K562 (cell line): ENCODE results near the gene OXSR1. TPM values are rescaled to one million over a fixed set of nuclear protein-coding genes. Genes with fewer than 3 reads are reported as not detected.

ENCODE experiments used
- DPF2 ChIP-seq: fragments of 450-650 bp; IDR thresholded peaks from 2 replicates; pipeline ENCODE4 v1.6.1; 2016
- ERF ChIP-seq: fragments of 450-650 bp; formaldehyde crosslinking; IDR thresholded peaks from 2 replicates; pipeline ENCODE4 v1.4.0; 2020; ENCODE audit warnings: mild to moderate bottlenecking, mixed read lengths
- FOXP1 ChIP-seq: sonication (generic); formaldehyde crosslinking; IDR thresholded peaks from 2 replicates; pipeline ENCODE4 v1.8.0; 2022; ENCODE audit warnings: mild to moderate bottlenecking, missing genetic modification reagents
- KDM4B ChIP-seq, 2 experiments: fragments of 450-650 bp in 1 of 2; sonication (generic) in 1 of 2; IDR thresholded peaks; 2 replicates each; pipeline ENCODE4 v1.6.1; 2016 to 2017; ENCODE audit warnings: borderline replicate concordance in 2 of 2, antibody characterized with exemption in 1 of 2, low read depth in 1 of 2, mild to moderate bottlenecking in 1 of 2
- MED1 ChIP-seq: sonication (generic); formaldehyde crosslinking; IDR thresholded peaks from 2 replicates; pipeline ENCODE4 v1.8.1; 2023; ENCODE audit warnings: missing genetic modification reagents, borderline replicate concordance
- MEF2A ChIP-seq: IDR thresholded peaks from 2 replicates; pipeline ENCODE4 v1.6.1; 2011; ENCODE audit warnings: low read depth, mild to moderate bottlenecking, low read length, moderate library complexity; ENCODE audit not compliant: control insufficient read depth
- MYC ChIP-seq, 2 experiments: fragments of 250-450 bp in 1 of 2; sonication (Bioruptor Pico) in 1 of 2; IDR thresholded peaks; 2 replicates each; pipeline versions ENCODE4 v1.5.1 to v1.6.1; 2012 to 2021; ENCODE audit warnings: low read depth in 2 of 2, borderline replicate concordance in 1 of 2, improper control_type of control experiment in 1 of 2, low read length in 1 of 2, mild to moderate bottlenecking in 1 of 2, moderate library complexity in 1 of 2
- NR2C2 ChIP-seq, 2 experiments: fragments of 200-800 bp in 1 of 2; sonication (Bioruptor generic) in 1 of 2; sonication (generic) in 1 of 2; formaldehyde crosslinking in 1 of 2; IDR thresholded peaks; 2 replicates each; pipeline versions ENCODE4 v1.6.1 to v1.8.0; 2016 to 2022; ENCODE audit warnings: mild to moderate bottlenecking in 1 of 2, missing compliant biosample characterization in 1 of 2, missing genetic modification characterization in 1 of 2, missing genetic modification reagents in 1 of 2
- RBM34 ChIP-seq: fragments of 200-400 bp; formaldehyde crosslinking; IDR thresholded peaks from 2 replicates; pipeline ENCODE4 v1.6.1; 2018; ENCODE audit warnings: low read length, borderline replicate concordance; ENCODE audit not compliant: insufficient read depth
- SAFB2 ChIP-seq: fragments of 200-400 bp; formaldehyde crosslinking; IDR thresholded peaks from 2 replicates; pipeline ENCODE4 v1.6.1; 2018; ENCODE audit warnings: borderline replicate concordance, low read length, low read depth, moderate library complexity; ENCODE audit not compliant: severe bottlenecking
- SNRNP70 ChIP-seq: fragments of 200-400 bp; formaldehyde crosslinking; optimal IDR thresholded peaks from 2 replicates; pipeline ENCODE3; 2017; ENCODE audit warnings: low read depth, low read length
- TGIF2 ChIP-seq: sonication (generic); formaldehyde crosslinking; IDR thresholded peaks from 2 replicates; pipeline ENCODE4 v1.8.1; 2022; ENCODE audit warnings: mild to moderate bottlenecking, missing genetic modification reagents, moderate library complexity
- TSC22D4 ChIP-seq: fragments of 450-650 bp; IDR thresholded peaks from 2 replicates; pipeline ENCODE4 v1.6.1; 2016; ENCODE audit warnings: missing genetic modification characterization, missing biosample characterization, control low read depth
- ZNF778 ChIP-seq: fragments of 450-650 bp; formaldehyde crosslinking; IDR thresholded peaks from 2 replicates; pipeline ENCODE4 v1.4.0; 2020; ENCODE audit warnings: mild to moderate bottlenecking, moderate library complexity
- ZNF830 ChIP-seq: fragments of 250-450 bp; sonication (Bioruptor Pico); IDR thresholded peaks from 2 replicates; pipeline ENCODE4 v1.5.0; 2021; ENCODE audit warnings: mild to moderate bottlenecking
- polyA plus RNA-seq, 8 experiments: library from polyadenylated mRNA; depleted of rRNA in 4 of 8; stranded (reverse) in 5 of 8; unstranded in 3 of 8; fragments of >200 nt; fragmentation: Nextera tagmentation in 2 of 8; fragmentation: Illumina TruSeq in 1 of 8; extraction: Ambion mirVana in 2 of 8; extraction: Trizol in 1 of 8; gene quantifications; 2 replicates each; pipeline versions ENCODE4 v1.2.1 to v1.2.3, GENCODE V29; 2011 to 2014; ENCODE audit warnings: inconsistent platforms in 1 of 8, missing spikeins in 1 of 8
- total RNA-seq, 7 experiments: library from RNA; depleted of rRNA in 6 of 7; stranded (reverse); fragments of >200 nt in 6 of 7; fragmentation: Illumina TruSeq in 2 of 7; extraction: Trizol in 2 of 7; gene quantifications; 2 replicates each; pipeline versions ENCODE4 v1.2.1 to v1.2.3, GENCODE V29; 2011 to 2021; ENCODE audit warnings: low replicate concordance in 1 of 7
- TF ChIP-seq, protein P1 (sequence below): fragments of 250-450 bp; sonication (Bioruptor Pico); IDR thresholded peaks from 2 replicates; pipeline ENCODE4 v1.4.0; 2020
- TF ChIP-seq, protein P2 (sequence below): sonication (generic); formaldehyde crosslinking; IDR thresholded peaks from 2 replicates; pipeline ENCODE4 v1.8.0; 2022; ENCODE audit warnings: mild to moderate bottlenecking, missing genetic modification reagents, borderline replicate concordance
- TF ChIP-seq, protein P3 (sequence below): fragments of 250-450 bp; sonication (Bioruptor Pico); IDR thresholded peaks from 2 replicates; pipeline ENCODE4 v1.8.0; 2021; ENCODE audit warnings: moderate library complexity, mild to moderate bottlenecking, inconsistent platforms
- TF ChIP-seq, protein P4 (sequence below): IDR thresholded peaks from 2 replicates; pipeline ENCODE4 v1.6.1; 2016; ENCODE audit warnings: missing genetic modification characterization, missing compliant biosample characterization

The OXSR1 gene
- total and polyA plus RNA-seq, 9 of the 15 experiments (the other 6 are each of a cell fraction or from before 2014, with no cell fraction given): 15.7 to 87.6 (median 48.7) TPM

DNA sequence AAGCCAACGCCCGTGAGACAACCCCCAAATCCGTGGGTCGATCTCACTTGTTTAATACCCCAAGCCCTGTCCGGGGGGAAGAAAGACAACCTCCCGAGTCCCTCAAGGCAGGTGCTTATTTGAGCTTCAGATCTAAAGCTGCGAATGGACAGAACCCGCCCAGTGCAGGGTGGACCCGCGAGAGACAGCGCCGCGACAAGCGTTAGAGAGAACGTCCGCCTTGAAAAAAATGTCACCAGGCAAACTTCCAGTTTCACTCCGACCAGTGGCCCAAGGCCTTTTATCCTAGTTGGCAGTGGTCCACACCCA is 740 bp upstream of the OXSR1 start (continued):
- TF ChIP-seq, protein P1, sequence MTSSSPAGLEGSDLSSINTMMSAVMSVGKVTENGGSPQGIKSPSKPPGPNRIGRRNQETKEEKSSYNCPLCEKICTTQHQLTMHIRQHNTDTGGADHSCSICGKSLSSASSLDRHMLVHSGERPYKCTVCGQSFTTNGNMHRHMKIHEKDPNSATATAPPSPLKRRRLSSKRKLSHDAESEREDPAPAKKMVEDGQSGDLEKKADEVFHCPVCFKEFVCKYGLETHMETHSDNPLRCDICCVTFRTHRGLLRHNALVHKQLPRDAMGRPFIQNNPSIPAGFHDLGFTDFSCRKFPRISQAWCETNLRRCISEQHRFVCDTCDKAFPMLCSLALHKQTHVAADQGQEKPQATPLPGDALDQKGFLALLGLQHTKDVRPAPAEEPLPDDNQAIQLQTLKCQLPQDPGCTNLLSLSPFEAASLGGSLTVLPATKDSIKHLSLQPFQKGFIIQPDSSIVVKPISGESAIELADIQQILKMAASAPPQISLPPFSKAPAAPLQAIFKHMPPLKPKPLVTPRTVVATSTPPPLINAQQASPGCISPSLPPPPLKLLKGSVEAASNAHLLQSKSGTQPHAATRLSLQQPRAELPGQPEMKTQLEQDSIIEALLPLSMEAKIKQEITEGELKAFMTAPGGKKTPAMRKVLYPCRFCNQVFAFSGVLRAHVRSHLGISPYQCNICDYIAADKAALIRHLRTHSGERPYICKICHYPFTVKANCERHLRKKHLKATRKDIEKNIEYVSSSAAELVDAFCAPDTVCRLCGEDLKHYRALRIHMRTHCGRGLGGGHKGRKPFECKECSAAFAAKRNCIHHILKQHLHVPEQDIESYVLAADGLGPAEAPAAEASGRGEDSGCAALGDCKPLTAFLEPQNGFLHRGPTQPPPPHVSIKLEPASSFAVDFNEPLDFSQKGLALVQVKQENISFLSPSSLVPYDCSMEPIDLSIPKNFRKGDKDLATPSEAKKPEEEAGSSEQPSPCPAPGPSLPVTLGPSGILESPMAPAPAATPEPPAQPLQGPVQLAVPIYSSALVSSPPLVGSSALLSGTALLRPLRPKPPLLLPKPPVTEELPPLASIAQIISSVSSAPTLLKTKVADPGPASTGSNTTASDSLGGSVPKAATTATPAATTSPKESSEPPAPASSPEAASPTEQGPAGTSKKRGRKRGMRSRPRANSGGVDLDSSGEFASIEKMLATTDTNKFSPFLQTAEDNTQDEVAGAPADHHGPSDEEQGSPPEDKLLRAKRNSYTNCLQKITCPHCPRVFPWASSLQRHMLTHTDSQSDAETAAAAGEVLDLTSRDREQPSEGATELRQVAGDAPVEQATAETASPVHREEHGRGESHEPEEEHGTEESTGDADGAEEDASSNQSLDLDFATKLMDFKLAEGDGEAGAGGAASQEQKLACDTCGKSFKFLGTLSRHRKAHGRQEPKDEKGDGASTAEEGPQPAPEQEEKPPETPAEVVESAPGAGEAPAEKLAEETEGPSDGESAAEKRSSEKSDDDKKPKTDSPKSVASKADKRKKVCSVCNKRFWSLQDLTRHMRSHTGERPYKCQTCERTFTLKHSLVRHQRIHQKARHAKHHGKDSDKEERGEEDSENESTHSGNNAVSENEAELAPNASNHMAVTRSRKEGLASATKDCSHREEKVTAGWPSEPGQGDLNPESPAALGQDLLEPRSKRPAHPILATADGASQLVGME (CRISPR knock-in tag): no peak
- no peak for TF ChIP-seq FOXP1 (CRISPR knock-in tag)
- no peak for TF ChIP-seq ERF
- no peak for TF ChIP-seq MEF2A
- no peak for TF ChIP-seq MYC (IDR thresholded peaks at IDR 0.05; ENCODE audit: low read depth, low read length)
- TF ChIP-seq MYC (CRISPR knock-in tag; IDR thresholded peaks at IDR 0.05; ENCODE audit: borderline replicate concordance, low read depth): no peak
- no peak for TF ChIP-seq SNRNP70
- no peak for TF ChIP-seq NR2C2 (CRISPR knock-in tag; IDR thresholded peaks at IDR 0.05)
- no peak for TF ChIP-seq NR2C2 (tag; IDR thresholded peaks at IDR 0.05)
- TF ChIP-seq, protein P2, sequence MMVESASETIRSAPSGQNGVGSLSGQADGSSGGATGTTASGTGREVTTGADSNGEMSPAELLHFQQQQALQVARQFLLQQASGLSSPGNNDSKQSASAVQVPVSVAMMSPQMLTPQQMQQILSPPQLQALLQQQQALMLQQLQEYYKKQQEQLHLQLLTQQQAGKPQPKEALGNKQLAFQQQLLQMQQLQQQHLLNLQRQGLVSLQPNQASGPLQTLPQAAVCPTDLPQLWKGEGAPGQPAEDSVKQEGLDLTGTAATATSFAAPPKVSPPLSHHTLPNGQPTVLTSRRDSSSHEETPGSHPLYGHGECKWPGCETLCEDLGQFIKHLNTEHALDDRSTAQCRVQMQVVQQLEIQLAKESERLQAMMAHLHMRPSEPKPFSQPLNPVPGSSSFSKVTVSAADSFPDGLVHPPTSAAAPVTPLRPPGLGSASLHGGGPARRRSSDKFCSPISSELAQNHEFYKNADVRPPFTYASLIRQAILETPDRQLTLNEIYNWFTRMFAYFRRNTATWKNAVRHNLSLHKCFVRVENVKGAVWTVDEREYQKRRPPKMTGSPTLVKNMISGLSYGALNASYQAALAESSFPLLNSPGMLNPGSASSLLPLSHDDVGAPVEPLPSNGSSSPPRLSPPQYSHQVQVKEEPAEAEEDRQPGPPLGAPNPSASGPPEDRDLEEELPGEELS: no peak
- no peak for TF ChIP-seq MED1 (CRISPR knock-in tag)
- TF ChIP-seq RBM34: no peak
- no peak for TF ChIP-seq TGIF2
- TF ChIP-seq, protein P3, sequence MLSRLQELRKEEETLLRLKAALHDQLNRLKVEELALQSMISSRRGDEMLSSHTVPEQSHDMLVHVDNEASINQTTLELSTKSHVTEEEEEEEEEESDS: no peak
- TF ChIP-seq SAFB2: no peak
- TF ChIP-seq, protein P4, sequence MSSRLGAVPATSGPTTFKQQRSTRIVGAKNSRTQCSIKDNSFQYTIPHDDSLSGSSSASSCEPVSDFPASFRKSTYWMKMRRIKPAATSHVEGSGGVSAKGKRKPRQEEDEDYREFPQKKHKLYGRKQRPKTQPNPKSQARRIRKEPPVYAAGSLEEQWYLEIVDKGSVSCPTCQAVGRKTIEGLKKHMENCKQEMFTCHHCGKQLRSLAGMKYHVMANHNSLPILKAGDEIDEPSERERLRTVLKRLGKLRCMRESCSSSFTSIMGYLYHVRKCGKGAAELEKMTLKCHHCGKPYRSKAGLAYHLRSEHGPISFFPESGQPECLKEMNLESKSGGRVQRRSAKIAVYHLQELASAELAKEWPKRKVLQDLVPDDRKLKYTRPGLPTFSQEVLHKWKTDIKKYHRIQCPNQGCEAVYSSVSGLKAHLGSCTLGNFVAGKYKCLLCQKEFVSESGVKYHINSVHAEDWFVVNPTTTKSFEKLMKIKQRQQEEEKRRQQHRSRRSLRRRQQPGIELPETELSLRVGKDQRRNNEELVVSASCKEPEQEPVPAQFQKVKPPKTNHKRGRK: no peak
- no peak for TF ChIP-seq TSC22D4 (tag)
- no peak for TF ChIP-seq ZNF778
- TF ChIP-seq KDM4B (IDR thresholded peaks at IDR 0.05; ENCODE audit: borderline replicate concordance in 2 of 2, low read depth in 1 of 2): no peak
- no peak; the same call in 1 of the 2 replicates for TF ChIP-seq DPF2
- no peak for TF ChIP-seq ZNF830 (CRISPR knock-in tag)
